NB4 (cell line): ENCODE measurements around the gene TRPC4AP.

Experiments used
- CTCF ChIP-seq: IDR thresholded peaks from one replicate; pipeline ENCODE4 v1.5.1; 2012; ENCODE audit warnings: low read depth, low read length
- MAX ChIP-seq: IDR thresholded peaks from 2 replicates; pipeline ENCODE4 v1.6.1; 2011; ENCODE audit warnings: low read depth, low read length
- MYC ChIP-seq: IDR thresholded peaks from 2 replicates; pipeline ENCODE4 v1.6.1; 2011; ENCODE audit warnings: low read depth, low read length
- POLR2A ChIP-seq: IDR thresholded peaks from 2 replicates; pipeline ENCODE4 v1.6.1; 2011; ENCODE audit warnings: mild to moderate bottlenecking; ENCODE audit not compliant: insufficient read length; ENCODE audit errors: extremely low read depth

GRCh38 chr20:35010405-35011192 is 82.0 kb downstream of the TRPC4AP start:
- TF ChIP-seq CTCF (no peak), POLR2A (no peak), MYC (no peak), MAX (no peak)
